Transverse colon (tissue), 4 donors: ENCODE measurements around the gene TTC28.

ENCODE experiments used
- CTCF ChIP-seq, 5 experiments: fragments of 200-600 bp in 3 of 5; fragments of 450-650 bp in 2 of 5; sonication (generic) in 3 of 5; IDR thresholded peaks; 1 replicate in 2 of 5; 2 replicates in 3 of 5; pipeline ENCODE4 v1.5.1; 2016 to 2017; ENCODE audit warnings: antibody characterized with exemption in 5 of 5, inconsistent platforms in 3 of 5, mild to moderate bottlenecking in 2 of 5, moderate library complexity in 1 of 5
- EP300 ChIP-seq: sonication (generic); formaldehyde crosslinking; IDR thresholded peaks from one replicate; pipeline ENCODE4 v1.6.1; 2017; ENCODE audit warnings: antibody characterized with exemption, low read depth
- POLR2A ChIP-seq: fragments of 450-650 bp; IDR thresholded peaks from one replicate; pipeline ENCODE4 v1.6.1; 2016; ENCODE audit warnings: antibody characterized with exemption, mild to moderate bottlenecking, moderate library complexity
- POLR2AphosphoS5 ChIP-seq, 3 donors: sonication (generic); formaldehyde crosslinking; IDR thresholded peaks; one replicate each; pipeline ENCODE4 v1.6.1; 2016; ENCODE audit warnings: antibody characterized with exemption in 3 of 3

GRCh38 chr22:28381429-28382167, 298.0 kb downstream of the TTC28 start:
- TF ChIP-seq POLR2AphosphoS5 (IDR thresholded peaks at IDR 0.05) (no peak), CTCF (IDR thresholded peaks at IDR 0.05) (no peak), POLR2A (no peak), EP300 (no peak)
